HL-60 (cell line): ENCODE results near the gene PDCL3.

Experiments used
- DNase-seq, 2 experiments: peaks; one replicate each; pipeline ENCODE4 v3.0.0-alpha.2; 2010 to 2020; ENCODE audit warnings: low read depth in 1 of 2, low spot score in 1 of 2
- H3K27ac ChIP-seq: fragments of 250-450 bp; sonication (Bioruptor Pico); replicated peaks from 2 replicates; pipeline ENCODE4 v1.5.1; 2020; ENCODE audit warnings: mild to moderate bottlenecking, moderate library complexity
- H3K27me3 ChIP-seq: fragments of 250-450 bp; sonication (Bioruptor Pico); 2 replicates; pipeline ENCODE4 v1.5.1; 2021; ENCODE audit warnings: mild to moderate bottlenecking, moderate library complexity; ENCODE audit not compliant: insufficient read depth, poor library complexity, severe bottlenecking
- H3K4me3 ChIP-seq: replicated peaks from 2 replicates; pipeline ENCODE4 v1.5.1; 2011; ENCODE audit warnings: mild to moderate bottlenecking, control low read depth, low read length; ENCODE audit not compliant: insufficient read depth
- GABPA ChIP-seq: IDR thresholded peaks from 2 replicates; pipeline ENCODE4 v1.6.1; 2012; ENCODE audit warnings: low read depth
- POLR2AphosphoS5 ChIP-seq: IDR thresholded peaks from 2 replicates; pipeline ENCODE4 v1.6.1; 2012; ENCODE audit warnings: low read depth
- REST ChIP-seq: IDR thresholded peaks from 2 replicates; pipeline ENCODE4 v1.6.1; 2012; ENCODE audit warnings: low read depth; ENCODE audit not compliant: insufficient replicate concordance
- SPI1 ChIP-seq: IDR thresholded peaks from 2 replicates; pipeline ENCODE4 v1.6.1; 2012; ENCODE audit warnings: low read depth, mild to moderate bottlenecking, borderline replicate concordance
- TF ChIP-seq, protein P1 (sequence below): IDR thresholded peaks from one replicate; pipeline ENCODE4 v1.5.1; 2011; ENCODE audit warnings: low read length, control low read depth, inconsistent platforms; ENCODE audit not compliant: insufficient read depth

The PDCL3 gene

DNA sequence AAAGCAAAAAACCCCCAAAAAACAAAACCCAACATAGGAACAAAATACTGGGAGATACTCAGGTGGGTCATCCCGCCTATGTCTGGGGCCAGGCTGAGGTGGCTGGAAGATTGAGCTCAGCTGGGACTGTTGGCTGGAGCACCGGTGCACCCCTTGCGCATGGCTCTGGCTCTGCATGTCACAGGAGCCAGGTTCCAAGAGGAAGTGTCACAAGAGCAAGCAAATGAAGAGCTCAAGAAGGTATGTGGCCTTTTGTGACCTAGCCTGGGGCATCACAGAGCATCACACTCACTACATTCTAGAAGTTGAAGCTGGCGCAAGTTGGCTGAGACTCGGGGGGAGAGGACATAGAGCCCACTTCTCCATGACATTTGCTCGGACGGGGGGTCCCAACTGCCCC, 40.6 kb downstream of the PDCL3 start:
- no peaks in the 10 kb centered on the region for H3K27me3 ChIP-seq
- H3K4me3 ChIP-seq, result no peak overlapping the region
- TF ChIP-seq SPI1 (no peak), REST (no peak), GABPA (no peak), POLR2AphosphoS5 (no peak)
- TF ChIP-seq, protein P1, sequence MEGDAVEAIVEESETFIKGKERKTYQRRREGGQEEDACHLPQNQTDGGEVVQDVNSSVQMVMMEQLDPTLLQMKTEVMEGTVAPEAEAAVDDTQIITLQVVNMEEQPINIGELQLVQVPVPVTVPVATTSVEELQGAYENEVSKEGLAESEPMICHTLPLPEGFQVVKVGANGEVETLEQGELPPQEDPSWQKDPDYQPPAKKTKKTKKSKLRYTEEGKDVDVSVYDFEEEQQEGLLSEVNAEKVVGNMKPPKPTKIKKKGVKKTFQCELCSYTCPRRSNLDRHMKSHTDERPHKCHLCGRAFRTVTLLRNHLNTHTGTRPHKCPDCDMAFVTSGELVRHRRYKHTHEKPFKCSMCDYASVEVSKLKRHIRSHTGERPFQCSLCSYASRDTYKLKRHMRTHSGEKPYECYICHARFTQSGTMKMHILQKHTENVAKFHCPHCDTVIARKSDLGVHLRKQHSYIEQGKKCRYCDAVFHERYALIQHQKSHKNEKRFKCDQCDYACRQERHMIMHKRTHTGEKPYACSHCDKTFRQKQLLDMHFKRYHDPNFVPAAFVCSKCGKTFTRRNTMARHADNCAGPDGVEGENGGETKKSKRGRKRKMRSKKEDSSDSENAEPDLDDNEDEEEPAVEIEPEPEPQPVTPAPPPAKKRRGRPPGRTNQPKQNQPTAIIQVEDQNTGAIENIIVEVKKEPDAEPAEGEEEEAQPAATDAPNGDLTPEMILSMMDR, result no peak
- H3K27ac ChIP-seq, result no peak overlapping the region
- DNase-seq, result no peak

GRCh38 chr2:100603948-100604633, 41.3 kb downstream of the PDCL3 start:
- no peaks in the 10 kb centered on the region for H3K27me3 ChIP-seq
- H3K27ac ChIP-seq, result no peak overlapping the region
- H3K4me3 ChIP-seq, result no peak overlapping the region
- DNase-seq, result no peak
- TF ChIP-seq SPI1, result no peak
- TF ChIP-seq REST, result no peak
- TF ChIP-seq GABPA, result no peak
- TF ChIP-seq, protein P1, result no peak
- no peak for TF ChIP-seq POLR2AphosphoS5

- Histone ChIP-seq H3K4me3 (no peak overlapping the region), H3K27me3 (no peaks in the 10 kb centered on the region), H3K27ac (no peak overlapping the region)
- DNase-seq, result no peak
- no peak for TF ChIP-seq POLR2AphosphoS5
- no peak for TF ChIP-seq REST
- no peak for TF ChIP-seq GABPA
- TF ChIP-seq, protein P1, result no peak
- TF ChIP-seq SPI1, result no peak
Measured at GRCh38 chr2:100606332-100606725, 43.5 kb downstream of the PDCL3 start.
